ENCODE measurements around the gene TRDN.

Gene TRDN

GRCh38 chr6:123636782-123637181 lies at the start of gene TRDN:
TRDN (minus strand) TSS chr6:123636950; CDS start chr6:123636775, 175 bp downstream.
- DNase-seq, result no peak

- DNase-seq, result no peak
Observed at GRCh38 chr6:123681957-123682462, 45.3 kb upstream of the TRDN start.

- DNase-seq, result no peak
Observed at GRCh38 chr6:123677897-123678296, 41.1 kb upstream of the TRDN start.

GRCh38 chr6:123676793-123677192 lies 40.0 kb upstream of the TRDN start:
- DNase-seq, result no peak

GRCh38 chr6:123668965-123669591 lies 32.3 kb upstream of the TRDN start:
- no peak for DNase-seq

- no peak for DNase-seq
Observed at GRCh38 chr6:123668063-123668462, 31.3 kb upstream of the TRDN start.

GRCh38 chr6:123663436-123663835 lies 26.7 kb upstream of the TRDN start:
- no peak for DNase-seq

GRCh38 chr6:123662757-123663156 lies 26.0 kb upstream of the TRDN start:
- no peak for DNase-seq

- no peak for DNase-seq
Observed at GRCh38 chr6:123661105-123661891, 24.5 kb upstream of the TRDN start.

GRCh38 chr6:123659960-123660748 lies 23.4 kb upstream of the TRDN start:
- DNase-seq, result no peak

GRCh38 chr6:123658848-123659247 lies 22.1 kb upstream of the TRDN start:
- DNase-seq, result no peak

- DNase-seq, result no peak
Observed at GRCh38 chr6:123655521-123656306, 19.0 kb upstream of the TRDN start.

GRCh38 chr6:123648723-123649122 lies 12.0 kb upstream of the TRDN start:
- DNase-seq, result no peak

- DNase-seq, result no peak
Observed at GRCh38 chr6:123648020-123648580, 11.3 kb upstream of the TRDN start.

- DNase-seq, result no peak
Observed at GRCh38 chr6:123641497-123641896, 4.7 kb upstream of the TRDN start.

GRCh38 chr6:123640567-123641187 lies 3.9 kb upstream of the TRDN start:
- no peak for DNase-seq

- DNase-seq, result no peak
Observed at GRCh38 chr6:123638865-123639264, 2.1 kb upstream of the TRDN start.

- DNase-seq, result no peak
Observed at GRCh38 chr6:123636282-123636681, 468 bp downstream of the TRDN start.

GRCh38 chr6:123635567-123635966 lies 1.2 kb downstream of the TRDN start:
- DNase-seq, result no peak

GRCh38 chr6:123635144-123635543 lies 1.6 kb downstream of the TRDN start:
- DNase-seq, result no peak

GRCh38 chr6:123632641-123633040 lies 4.1 kb downstream of the TRDN start:
- no peak for DNase-seq
